K562 (cell line): ENCODE measurements around the gene SRL. TPM values are rescaled to one million over a fixed set of nuclear protein-coding genes. Genes with fewer than 3 reads are reported as not detected.

ENCODE experiments used
- E2F6 ChIP-seq, 2 experiments: IDR thresholded peaks; 2 replicates each; pipeline ENCODE4 v1.6.1; 2011; ENCODE audit warnings: borderline replicate concordance in 1 of 2, control low read depth in 1 of 2, low read depth in 1 of 2, low read length in 1 of 2, mild to moderate bottlenecking in 1 of 2, mixed read lengths in 1 of 2, moderate library complexity in 1 of 2; ENCODE audit not compliant: insufficient read depth in 1 of 2, insufficient read length in 1 of 2, poor library complexity in 1 of 2, severe bottlenecking in 1 of 2; ENCODE audit errors: extremely low read depth in 1 of 2
- FOXK1 ChIP-seq: sonication (generic); formaldehyde crosslinking; IDR thresholded peaks from 2 replicates; pipeline ENCODE4 v1.8.0; 2022; ENCODE audit warnings: missing genetic modification reagents, mild to moderate bottlenecking, borderline replicate concordance
- GABPB1 ChIP-seq: sonication (generic); formaldehyde crosslinking; IDR thresholded peaks from 2 replicates; pipeline ENCODE4 v1.8.0; 2022; ENCODE audit warnings: mild to moderate bottlenecking, missing genetic modification reagents
- KDM1A ChIP-seq, 2 experiments: fragments of 450-650 bp; IDR thresholded peaks; 2 replicates each; pipeline ENCODE4 v1.6.1; 2016; ENCODE audit warnings: mild to moderate bottlenecking in 2 of 2
- LCOR ChIP-seq: sonication (generic); formaldehyde crosslinking; IDR thresholded peaks from 2 replicates; pipeline ENCODE4 v1.8.0; 2022; ENCODE audit warnings: mild to moderate bottlenecking, missing genetic modification reagents
- NBN ChIP-seq: fragments of 450-650 bp; IDR thresholded peaks from 2 replicates; pipeline ENCODE4 v1.6.1; 2016; ENCODE audit warnings: low read depth, mild to moderate bottlenecking
- NFATC3 ChIP-seq: fragments of 450-650 bp; IDR thresholded peaks from 2 replicates; pipeline ENCODE4 v1.6.1; 2017; ENCODE audit warnings: mild to moderate bottlenecking
- PCBP1 ChIP-seq: fragments of 200-400 bp; formaldehyde crosslinking; IDR thresholded peaks from 2 replicates; pipeline ENCODE4 v1.6.1; 2018; ENCODE audit warnings: mild to moderate bottlenecking, low read depth, low read length; ENCODE audit not compliant: poor library complexity, severe bottlenecking
- RBM25 ChIP-seq: fragments of 200-400 bp; formaldehyde crosslinking; IDR thresholded peaks from 2 replicates; pipeline ENCODE4 v1.6.1; 2018; ENCODE audit warnings: low read length, low read depth, moderate library complexity; ENCODE audit not compliant: severe bottlenecking
- SMARCA4 ChIP-seq: fragments of 450-650 bp; IDR thresholded peaks from 2 replicates; pipeline ENCODE4 v1.6.1; 2016
- polyA plus RNA-seq, 8 experiments: library from polyadenylated mRNA; depleted of rRNA in 4 of 8; stranded (reverse) in 5 of 8; unstranded in 3 of 8; fragments of >200 nt; fragmentation: Nextera tagmentation in 2 of 8; fragmentation: Illumina TruSeq in 1 of 8; extraction: Ambion mirVana in 2 of 8; extraction: Trizol in 1 of 8; gene quantifications; 2 replicates each; pipeline versions ENCODE4 v1.2.1 to v1.2.3, GENCODE V29; 2011 to 2014; ENCODE audit warnings: inconsistent platforms in 1 of 8, missing spikeins in 1 of 8
- total RNA-seq, 7 experiments: library from RNA; depleted of rRNA in 6 of 7; stranded (reverse); fragments of >200 nt in 6 of 7; fragmentation: Illumina TruSeq in 2 of 7; extraction: Trizol in 2 of 7; gene quantifications; 2 replicates each; pipeline versions ENCODE4 v1.2.1 to v1.2.3, GENCODE V29; 2011 to 2021; ENCODE audit warnings: low replicate concordance in 1 of 7
- TF ChIP-seq, protein P1 (sequence below), 2 experiments: fragments of 450-650 bp; IDR thresholded peaks; 2 replicates each; pipeline ENCODE4 v1.6.1; 2018; ENCODE audit warnings: mild to moderate bottlenecking in 2 of 2, low read depth in 1 of 2; ENCODE audit not compliant: partially characterized antibody in 2 of 2

SRL gene
- total and polyA plus RNA-seq, 9 of the 15 experiments (the other 6 are each of a cell fraction or from before 2014, with no cell fraction given) = 0.01 TPM; not detected in 8

GRCh38 chr16:4253012-4253393 is 11.1 kb upstream of the SRL start (continued):
- TF ChIP-seq NBN = 0 out of 2 replicates have a peak, but pooled peaks have one; percentile 55
- peak; percentile 90 for TF ChIP-seq RBM25
- TF ChIP-seq PCBP1 = peak; percentile 34
- TF ChIP-seq E2F6 (IDR thresholded peaks at IDR 0.05; ENCODE audit: borderline replicate concordance in 1 of 2, extremely low read depth in 1 of 2, insufficient read depth in 1 of 2, insufficient read length in 1 of 2, low read depth in 1 of 2, low read length in 1 of 2, poor library complexity in 1 of 2, severe bottlenecking in 1 of 2) = peak in 1 of 2 experiments; percentile 8
- TF ChIP-seq, protein P1, sequence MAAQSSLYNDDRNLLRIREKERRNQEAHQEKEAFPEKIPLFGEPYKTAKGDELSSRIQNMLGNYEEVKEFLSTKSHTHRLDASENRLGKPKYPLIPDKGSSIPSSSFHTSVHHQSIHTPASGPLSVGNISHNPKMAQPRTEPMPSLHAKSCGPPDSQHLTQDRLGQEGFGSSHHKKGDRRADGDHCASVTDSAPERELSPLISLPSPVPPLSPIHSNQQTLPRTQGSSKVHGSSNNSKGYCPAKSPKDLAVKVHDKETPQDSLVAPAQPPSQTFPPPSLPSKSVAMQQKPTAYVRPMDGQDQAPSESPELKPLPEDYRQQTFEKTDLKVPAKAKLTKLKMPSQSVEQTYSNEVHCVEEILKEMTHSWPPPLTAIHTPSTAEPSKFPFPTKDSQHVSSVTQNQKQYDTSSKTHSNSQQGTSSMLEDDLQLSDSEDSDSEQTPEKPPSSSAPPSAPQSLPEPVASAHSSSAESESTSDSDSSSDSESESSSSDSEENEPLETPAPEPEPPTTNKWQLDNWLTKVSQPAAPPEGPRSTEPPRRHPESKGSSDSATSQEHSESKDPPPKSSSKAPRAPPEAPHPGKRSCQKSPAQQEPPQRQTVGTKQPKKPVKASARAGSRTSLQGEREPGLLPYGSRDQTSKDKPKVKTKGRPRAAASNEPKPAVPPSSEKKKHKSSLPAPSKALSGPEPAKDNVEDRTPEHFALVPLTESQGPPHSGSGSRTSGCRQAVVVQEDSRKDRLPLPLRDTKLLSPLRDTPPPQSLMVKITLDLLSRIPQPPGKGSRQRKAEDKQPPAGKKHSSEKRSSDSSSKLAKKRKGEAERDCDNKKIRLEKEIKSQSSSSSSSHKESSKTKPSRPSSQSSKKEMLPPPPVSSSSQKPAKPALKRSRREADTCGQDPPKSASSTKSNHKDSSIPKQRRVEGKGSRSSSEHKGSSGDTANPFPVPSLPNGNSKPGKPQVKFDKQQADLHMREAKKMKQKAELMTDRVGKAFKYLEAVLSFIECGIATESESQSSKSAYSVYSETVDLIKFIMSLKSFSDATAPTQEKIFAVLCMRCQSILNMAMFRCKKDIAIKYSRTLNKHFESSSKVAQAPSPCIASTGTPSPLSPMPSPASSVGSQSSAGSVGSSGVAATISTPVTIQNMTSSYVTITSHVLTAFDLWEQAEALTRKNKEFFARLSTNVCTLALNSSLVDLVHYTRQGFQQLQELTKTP (IDR thresholded peaks at IDR 0.05; ENCODE audit: low read depth in 1 of 2, partially characterized antibody in 2 of 2) = peak in 1 of 2 experiments; percentile 25
- 0 out of 2 replicates have a peak, but pooled peaks have one; percentile 14 for TF ChIP-seq GABPB1 (CRISPR knock-in tag)
- 0 out of 2 replicates have a peak, but pooled peaks have one; percentile 43 for TF ChIP-seq SMARCA4
- TF ChIP-seq NFATC3 = 0 out of 2 replicates have a peak, but pooled peaks have one; percentile 98
- 0 out of 2 replicates have a peak, but pooled peaks have one; percentile 79 for TF ChIP-seq FOXK1 (CRISPR knock-in tag)
- TF ChIP-seq LCOR (CRISPR knock-in tag) = peak; percentile 45; the same call in 1 of the 2 replicates
- peak; percentile 75 to 88; a peak in 3 of 4 replicates for TF ChIP-seq KDM1A (IDR thresholded peaks at IDR 0.05)
